Left cardiac atrium (tissue), 4 donors: Measurements from ENCODE around the gene TRABD2B. TPM values are rescaled to one million over a fixed set of nuclear protein-coding genes. Genes with fewer than 3 reads are reported as not detected.
"Not testable (repeated sequence)": the region's sequence is repeated elsewhere in the genome, so short reads cannot be mapped to it uniquely, and the experiment has no call there.

Experiments
- ATAC-seq, 2 donors: fragments of 200-7000 bp; cut with Tn5 transposase; one replicate each; pipeline ENCODE4 v1.9.1; 2020; ENCODE audit warnings: mild to moderate bottlenecking in 2 of 2, moderate library complexity in 2 of 2
- DNase-seq: peaks from one replicate; pipeline ENCODE4 v3.0.0-alpha.2; 2020
- intact Hi-C, 2 donors: fragments of 100-400 bp; cut with DNase I; formaldehyde crosslinking; loops; one replicate each; pipeline versions ENCODE4 v1.14.1 to v1.15.1; 2022 to 2023
- total RNA-seq, 2 donors: library from RNA; stranded (reverse); fragmentation: NEBNext Ultra II Directional; extraction: Animal tissue kit (Norgen Biotek cat#: 25700); gene quantifications; one replicate each; pipeline ENCODE4 v1.2.1, GENCODE V29; 2021
- donor health status: DM: no; HTN: yes; CAD: no.
- donor health status: DM: no; HTN: yes; CAD: no; lungs with severe emphysema.
- donor health status: DM: yes; HTN: yes; CAD: no.
- donor health status: Dilated cardiomyopathy.

Gene TRABD2B
- total RNA-seq, 2 donors from 2014 or later: 6.2 to 7.6 TPM

- ATAC-seq (no peak), DNase-seq (no peak)
- intact Hi-C loops: no loop called here
Observed at GRCh38 chr1:47976728-47977127, 20.5 kb downstream of the TRABD2B start.

GRCh38 chr1:47976267-47976666 is 20.9 kb downstream of the TRABD2B start:
- DNase-seq (no peak), ATAC-seq (no peak)
- intact Hi-C loops: no loop called here

GRCh38 chr1:47975302-47975921 is 21.8 kb downstream of the TRABD2B start:
- intact Hi-C loops: no loop called here
- ATAC-seq (no peak), DNase-seq (no peak)

GRCh38 chr1:47972864-47973432 is 24.2 kb downstream of the TRABD2B start:
- no peak for DNase-seq
- peak; percentile 12 to 38 for ATAC-seq
- intact Hi-C loops: no loop called here

GRCh38 chr1:47971385-47972160 is 25.6 kb downstream of the TRABD2B start:
- ATAC-seq: no peak

GRCh38 chr1:47970882-47971281 is 26.3 kb downstream of the TRABD2B start:
- no peak for ATAC-seq
- no peak for DNase-seq
- intact Hi-C loops: no loop called here

More at GRCh38 chr1:47971385-47972160, 25.6 kb downstream of the TRABD2B start:
- no peak for DNase-seq
- intact Hi-C loops: no loop called here

GRCh38 chr1:47969478-47969877 is 27.7 kb downstream of the TRABD2B start:
- ATAC-seq (no peak), DNase-seq (no peak)
- intact Hi-C loops: no loop called here

GRCh38 chr1:47968556-47968888 is 28.7 kb downstream of the TRABD2B start:
- no peak for DNase-seq
- ATAC-seq: no peak
- intact Hi-C loops: no loop called here

- intact Hi-C loops: no loop called here
- DNase-seq (no peak), ATAC-seq (no peak)
Observed at GRCh38 chr1:47967864-47968555, 29.2 kb downstream of the TRABD2B start.

GRCh38 chr1:47965816-47966215 is 31.4 kb downstream of the TRABD2B start:
- ATAC-seq: no peak
- DNase-seq: no peak
- intact Hi-C loops: no loop called here

GRCh38 chr1:47964636-47965035 is 32.5 kb downstream of the TRABD2B start:
- ATAC-seq (no peak), DNase-seq (no peak)
- intact Hi-C loops: no loop called here

- ATAC-seq: peak; percentile 66 to 79
- intact Hi-C loops: no loop called here
- DNase-seq: peak; percentile 51
Observed at GRCh38 chr1:47963568-47964358, 33.4 kb downstream of the TRABD2B start.

- DNase-seq (no peak), ATAC-seq (no peak)
- intact Hi-C loops: no loop called here
Observed at GRCh38 chr1:47962750-47963492, 34.3 kb downstream of the TRABD2B start.

GRCh38 chr1:47961835-47962234 is 35.4 kb downstream of the TRABD2B start:
- DNase-seq, ATAC-seq, intact Hi-C loops: not testable (repeated sequence)

GRCh38 chr1:47956491-47956890 is 40.7 kb downstream of the TRABD2B start:
- intact Hi-C loops, ATAC-seq, DNase-seq: not testable (repeated sequence)

GRCh38 chr1:47953661-47954060 is 43.5 kb downstream of the TRABD2B start:
- no peak for ATAC-seq
- intact Hi-C loops: no loop called here
- no peak for DNase-seq

- ATAC-seq (no peak), DNase-seq (no peak)
- intact Hi-C loops: no loop called here
Observed at GRCh38 chr1:47951545-47952235, 45.5 kb downstream of the TRABD2B start.

GRCh38 chr1:47951026-47951425 is 46.2 kb downstream of the TRABD2B start:
- ATAC-seq (peak; percentile 25 to 33), DNase-seq (no peak)
- intact Hi-C loops: no loop called here
